ENCODE data around the gene DLK1.

DLK1 gene

DNA sequence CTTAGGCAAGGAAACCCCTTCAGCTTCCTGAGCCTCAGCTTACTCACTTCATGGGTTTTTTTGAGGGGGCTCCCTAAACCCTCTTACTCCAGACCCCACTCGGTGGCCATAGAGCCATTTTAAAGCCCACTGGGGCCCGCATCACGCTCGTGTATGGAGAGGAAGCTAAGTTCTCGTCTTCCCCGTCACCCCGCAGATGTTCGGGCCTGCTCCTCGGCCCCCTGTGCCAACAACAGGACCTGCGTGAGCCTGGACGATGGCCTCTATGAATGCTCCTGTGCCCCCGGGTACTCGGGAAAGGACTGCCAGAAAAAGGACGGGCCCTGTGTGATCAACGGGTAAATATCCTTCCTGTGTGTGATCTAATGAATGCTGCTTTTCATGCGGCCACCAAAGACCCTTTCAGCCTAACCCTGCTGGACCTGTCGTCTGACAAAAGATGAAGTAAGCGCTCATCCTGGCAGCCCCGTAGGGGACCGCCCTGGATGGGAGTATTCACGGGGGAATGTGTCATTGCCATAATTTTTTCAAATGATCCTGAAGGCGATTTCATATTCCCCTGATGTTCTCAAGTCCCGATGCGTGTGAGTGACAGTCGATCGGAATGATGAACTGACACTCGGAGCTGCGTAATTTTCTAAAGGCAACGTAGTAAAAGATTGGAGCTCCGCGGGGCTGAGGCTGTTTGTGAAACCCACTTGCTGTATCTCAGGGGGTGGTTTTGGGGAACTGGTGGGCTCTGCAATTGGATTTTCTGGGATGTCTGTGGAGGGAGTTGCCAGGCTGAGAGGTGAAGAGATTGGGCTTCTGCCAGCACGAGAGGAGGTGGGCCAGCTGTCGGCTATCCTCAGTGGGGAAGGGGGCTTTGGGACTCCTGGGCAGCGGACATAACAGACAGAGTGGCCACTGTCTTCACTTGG lies 5.4 kb downstream of the DLK1 start:
- TF ChIP-seq, protein P1, sequence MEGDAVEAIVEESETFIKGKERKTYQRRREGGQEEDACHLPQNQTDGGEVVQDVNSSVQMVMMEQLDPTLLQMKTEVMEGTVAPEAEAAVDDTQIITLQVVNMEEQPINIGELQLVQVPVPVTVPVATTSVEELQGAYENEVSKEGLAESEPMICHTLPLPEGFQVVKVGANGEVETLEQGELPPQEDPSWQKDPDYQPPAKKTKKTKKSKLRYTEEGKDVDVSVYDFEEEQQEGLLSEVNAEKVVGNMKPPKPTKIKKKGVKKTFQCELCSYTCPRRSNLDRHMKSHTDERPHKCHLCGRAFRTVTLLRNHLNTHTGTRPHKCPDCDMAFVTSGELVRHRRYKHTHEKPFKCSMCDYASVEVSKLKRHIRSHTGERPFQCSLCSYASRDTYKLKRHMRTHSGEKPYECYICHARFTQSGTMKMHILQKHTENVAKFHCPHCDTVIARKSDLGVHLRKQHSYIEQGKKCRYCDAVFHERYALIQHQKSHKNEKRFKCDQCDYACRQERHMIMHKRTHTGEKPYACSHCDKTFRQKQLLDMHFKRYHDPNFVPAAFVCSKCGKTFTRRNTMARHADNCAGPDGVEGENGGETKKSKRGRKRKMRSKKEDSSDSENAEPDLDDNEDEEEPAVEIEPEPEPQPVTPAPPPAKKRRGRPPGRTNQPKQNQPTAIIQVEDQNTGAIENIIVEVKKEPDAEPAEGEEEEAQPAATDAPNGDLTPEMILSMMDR (conservative IDR thresholded peaks at IDR 0.05; ENCODE audit: low read depth, low read length) = no peak
- H3K4me3 ChIP-seq (ENCODE audit: low read depth, low read length) = no peak overlapping the region
- DNase-seq (ENCODE audit: low read depth) = no peak

DNA sequence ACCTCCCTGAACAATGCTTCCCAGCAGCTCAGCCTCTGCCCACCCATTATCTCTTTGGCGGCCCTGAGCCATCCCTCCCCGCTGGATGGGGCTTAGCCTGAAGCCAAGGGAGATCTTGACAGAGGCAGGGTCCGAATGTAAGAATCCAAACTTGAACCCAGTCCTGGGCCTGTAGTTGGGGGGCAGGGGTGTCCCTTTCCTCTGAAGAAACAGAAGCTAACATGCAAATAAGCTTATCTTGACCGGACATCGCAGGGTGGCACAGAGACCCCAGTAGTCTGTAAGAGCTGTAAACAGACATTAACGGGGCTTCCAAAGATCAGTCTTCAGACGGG lies 6.0 kb downstream of the DLK1 start:
- TF ChIP-seq, protein P1 (conservative IDR thresholded peaks at IDR 0.05; ENCODE audit: low read depth, low read length) = no peak
- no peak for DNase-seq (ENCODE audit: low read depth)
- H3K4me3 ChIP-seq (ENCODE audit: low read depth, low read length) = no peak overlapping the region

DNA sequence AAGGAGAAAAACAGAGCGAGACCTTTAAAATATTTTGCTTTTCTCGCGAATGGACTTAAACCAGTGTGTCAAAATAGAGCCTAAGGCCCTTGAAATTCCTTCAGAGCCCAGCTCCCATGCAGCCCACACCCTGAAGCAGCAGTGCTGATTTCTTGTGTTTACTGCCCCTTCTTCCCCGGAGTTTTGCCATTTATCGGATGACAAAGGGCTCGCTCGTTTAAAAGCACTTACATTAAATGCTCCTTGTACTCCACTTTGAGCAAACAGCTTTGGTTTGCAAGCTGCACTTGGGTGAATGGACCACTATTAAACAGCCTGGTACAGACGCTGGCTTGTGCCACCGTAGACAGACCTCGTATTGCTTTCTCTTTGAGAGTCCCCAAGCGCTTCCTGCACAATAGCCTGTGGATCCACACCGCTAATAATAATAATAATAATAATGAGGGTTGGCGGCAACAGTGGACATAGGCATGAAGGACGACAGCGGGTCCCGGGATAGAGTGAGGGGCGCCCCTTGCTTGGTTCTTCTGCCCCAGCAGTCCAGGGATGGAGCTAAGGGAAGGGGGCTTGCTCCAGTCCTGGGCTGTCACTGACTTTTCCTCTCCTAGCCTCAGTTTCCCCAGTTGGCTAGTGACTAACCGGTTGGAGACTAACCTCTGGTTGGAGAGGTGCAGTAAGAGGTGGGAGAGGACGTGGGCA lies 6.6 kb downstream of the DLK1 start:
- TF ChIP-seq, protein P1 (conservative IDR thresholded peaks at IDR 0.05; ENCODE audit: low read depth, low read length) = no peak
- no peak overlapping the region for H3K4me3 ChIP-seq (ENCODE audit: low read depth, low read length)
- DNase-seq (ENCODE audit: low read depth) = no peak

DNA sequence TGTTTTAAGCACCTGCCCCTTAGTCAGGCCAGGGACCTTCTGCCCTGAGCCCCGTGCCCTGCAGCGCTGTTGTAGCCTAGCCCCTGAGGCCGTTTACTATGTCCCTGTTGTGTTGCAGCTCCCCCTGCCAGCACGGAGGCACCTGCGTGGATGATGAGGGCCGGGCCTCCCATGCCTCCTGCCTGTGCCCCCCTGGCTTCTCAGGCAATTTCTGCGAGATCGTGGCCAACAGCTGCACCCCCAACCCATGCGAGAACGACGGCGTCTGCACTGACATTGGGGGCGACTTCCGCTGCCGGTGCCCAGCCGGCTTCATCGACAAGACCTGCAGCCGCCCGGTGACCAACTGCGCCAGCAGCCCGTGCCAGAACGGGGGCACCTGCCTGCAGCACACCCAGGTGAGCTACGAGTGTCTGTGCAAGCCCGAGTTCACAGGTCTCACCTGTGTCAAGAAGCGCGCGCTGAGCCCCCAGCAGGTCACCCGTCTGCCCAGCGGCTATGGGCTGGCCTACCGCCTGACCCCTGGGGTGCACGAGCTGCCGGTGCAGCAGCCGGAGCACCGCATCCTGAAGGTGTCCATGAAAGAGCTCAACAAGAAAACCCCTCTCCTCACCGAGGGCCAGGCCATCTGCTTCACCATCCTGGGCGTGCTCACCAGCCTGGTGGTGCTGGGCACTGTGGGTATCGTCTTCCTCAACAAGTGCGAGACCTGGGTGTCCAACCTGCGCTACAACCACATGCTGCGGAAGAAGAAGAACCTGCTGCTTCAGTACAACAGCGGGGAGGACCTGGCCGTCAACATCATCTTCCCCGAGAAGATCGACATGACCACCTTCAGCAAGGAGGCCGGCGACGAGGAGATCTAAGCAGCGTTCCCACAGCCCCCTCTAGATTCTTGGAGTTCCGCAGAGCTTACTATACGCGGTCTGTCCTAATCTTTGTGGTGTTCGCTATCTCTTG lies 7.6 kb downstream of the DLK1 start:
- H3K4me3 ChIP-seq (ENCODE audit: low read depth, low read length) = no peak overlapping the region
- TF ChIP-seq, protein P1 (conservative IDR thresholded peaks at IDR 0.05; ENCODE audit: low read depth, low read length) = no peak
- no peak for DNase-seq (ENCODE audit: low read depth)

DNA sequence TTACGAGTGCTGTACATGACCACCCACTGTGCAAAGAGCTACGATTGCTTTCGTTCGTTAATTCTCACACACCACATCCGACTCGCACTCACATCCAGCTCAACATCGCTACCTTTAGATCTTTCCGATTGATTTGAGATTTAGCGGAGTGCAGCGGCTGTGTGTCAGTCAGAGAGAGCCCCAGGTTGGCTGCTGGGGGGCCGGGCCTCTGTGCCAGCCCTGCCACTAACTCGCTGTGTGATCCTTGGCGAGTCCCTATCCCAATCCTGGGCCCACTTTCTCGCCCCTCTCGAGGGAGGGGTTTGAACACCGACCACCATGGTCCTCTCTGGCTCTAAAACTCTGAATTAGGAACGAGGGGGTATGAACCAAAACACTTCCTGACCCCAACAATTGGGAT lies 8.6 kb downstream of the DLK1 start:
- DNase-seq (ENCODE audit: low read depth) = no peak
- TF ChIP-seq, protein P1 (conservative IDR thresholded peaks at IDR 0.05; ENCODE audit: low read depth, low read length) = no peak
- H3K4me3 ChIP-seq (ENCODE audit: low read depth, low read length) = no peak overlapping the region

DNA sequence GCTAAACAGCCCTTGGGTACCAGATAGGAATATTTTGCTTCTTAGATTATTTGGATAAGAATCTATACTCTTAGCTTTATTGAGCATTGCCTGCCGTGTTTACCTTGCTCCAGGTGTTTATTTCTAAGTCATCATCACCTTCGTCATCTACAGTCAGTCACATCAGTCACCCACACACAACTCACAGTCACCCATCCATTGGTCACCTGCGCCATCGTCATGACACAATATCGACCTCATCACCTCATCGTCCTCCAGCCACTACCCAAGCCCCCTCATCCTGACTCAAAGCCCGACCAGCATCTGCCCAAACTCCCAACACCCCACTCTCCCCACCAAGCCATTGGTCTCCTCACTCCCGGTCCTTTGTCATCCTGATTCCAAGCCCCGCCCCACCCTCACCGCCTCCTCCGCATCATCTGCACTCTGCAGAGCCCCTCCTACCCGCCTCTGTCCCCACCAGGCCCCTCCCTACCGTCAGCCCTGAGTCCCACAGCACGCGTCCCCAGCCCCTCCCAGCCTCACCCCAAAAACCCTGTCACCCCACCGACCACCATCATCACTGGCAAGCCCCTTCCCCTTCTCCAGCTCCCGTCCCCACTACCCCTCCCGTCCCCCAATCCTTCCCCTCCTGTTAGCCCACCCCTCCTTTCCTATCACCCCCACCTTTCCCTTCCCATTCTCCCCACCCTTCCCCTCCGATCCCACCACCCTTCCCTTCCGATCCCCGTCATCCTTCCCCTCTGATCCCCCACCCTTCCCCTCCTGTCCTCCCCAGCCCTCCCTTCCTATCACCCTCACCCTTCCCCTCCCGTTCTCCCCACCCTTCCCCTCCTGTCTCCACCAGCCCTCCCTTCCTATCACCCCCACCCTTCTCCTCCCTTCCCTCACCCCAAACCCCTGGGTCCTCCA lies 9.8 kb downstream of the DLK1 start:
- H3K4me3 ChIP-seq (ENCODE audit: low read depth, low read length) = no peak overlapping the region
- no peak for DNase-seq (ENCODE audit: low read depth)
- TF ChIP-seq, protein P1 (conservative IDR thresholded peaks at IDR 0.05; ENCODE audit: low read depth, low read length) = no peak

Data from choroid plexus epithelial cell (primary cell).